Activated CD4-positive, alpha-beta T cell treated with anti-CD3 and anti-CD28 coated beads for 24 hours (primary cell): Measurements from ENCODE around the gene CD177.
"Not testable (repeated sequence)": the region's sequence is repeated elsewhere in the genome, so short reads cannot be mapped to it uniquely, and the experiment has no call there.

Experiments used
- DNase-seq, 2 donors: peaks; one replicate each; pipeline ENCODE4 v3.0.0-alpha.2; 2020; ENCODE audit warnings: low read depth in 2 of 2

Gene CD177

DNA sequence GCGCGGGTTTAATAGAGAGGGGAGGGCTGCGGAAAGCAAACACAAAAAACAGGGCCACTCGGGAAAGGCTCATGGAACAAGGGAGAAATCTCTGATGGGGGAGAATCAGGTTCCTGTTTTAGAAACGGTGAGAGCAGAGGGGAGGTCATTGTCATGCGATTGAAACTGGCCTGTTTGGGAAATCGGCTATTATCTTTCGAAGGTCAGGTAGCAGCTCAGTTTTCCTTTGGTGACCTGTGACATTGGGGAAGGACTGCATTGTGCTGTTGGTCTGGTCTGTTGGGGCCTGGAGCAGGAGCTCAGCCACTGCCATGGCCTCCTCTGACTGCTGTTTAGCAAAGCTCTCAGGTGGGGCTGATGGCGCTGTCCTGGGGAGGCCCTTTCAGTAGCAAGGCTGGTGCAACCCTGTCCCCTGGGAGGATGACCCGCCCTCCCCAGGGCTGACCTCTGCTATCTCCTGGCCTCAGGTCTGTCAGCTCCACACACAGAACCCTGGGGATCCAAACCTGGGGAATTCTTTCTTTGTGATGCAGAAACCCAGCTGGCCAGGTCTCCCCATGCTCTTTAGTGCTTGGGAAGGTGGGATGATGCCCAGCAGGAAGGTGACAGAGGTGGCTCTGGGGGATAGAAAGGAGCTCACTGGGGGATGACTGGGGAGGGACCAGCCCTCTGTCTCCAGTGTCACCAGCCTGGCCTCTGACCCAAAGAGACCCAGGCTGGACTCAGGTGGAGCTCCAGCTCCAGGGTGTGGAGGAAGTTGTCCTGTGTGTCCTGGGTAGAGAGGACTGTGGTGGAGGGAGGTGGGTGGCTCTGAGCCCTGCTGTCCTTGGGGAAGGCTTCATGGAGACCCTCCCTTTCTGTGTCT lies 21.2 kb upstream of the CD177 start:
- DNase-seq, result no peak

DNA sequence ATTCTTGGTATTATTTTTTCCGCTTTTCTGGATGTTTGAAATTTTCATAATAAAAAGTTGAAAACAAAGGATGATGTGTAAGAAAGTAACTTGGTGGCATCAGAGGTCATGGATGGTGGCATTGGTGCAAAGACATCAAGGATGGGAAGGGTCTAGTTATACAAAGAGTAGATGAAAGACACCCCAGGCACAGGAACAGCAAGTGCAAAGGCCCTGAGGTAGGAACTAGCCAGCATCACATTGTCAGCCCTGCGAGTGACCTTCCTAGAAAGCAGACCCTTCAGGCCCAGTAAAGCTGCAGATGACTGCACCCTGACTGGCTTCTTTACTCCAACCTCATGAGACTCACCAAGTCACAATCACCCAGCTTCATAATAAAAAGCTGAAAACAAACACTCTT lies 17.0 kb upstream of the CD177 start:
- not testable (repeated sequence) for DNase-seq

DNA sequence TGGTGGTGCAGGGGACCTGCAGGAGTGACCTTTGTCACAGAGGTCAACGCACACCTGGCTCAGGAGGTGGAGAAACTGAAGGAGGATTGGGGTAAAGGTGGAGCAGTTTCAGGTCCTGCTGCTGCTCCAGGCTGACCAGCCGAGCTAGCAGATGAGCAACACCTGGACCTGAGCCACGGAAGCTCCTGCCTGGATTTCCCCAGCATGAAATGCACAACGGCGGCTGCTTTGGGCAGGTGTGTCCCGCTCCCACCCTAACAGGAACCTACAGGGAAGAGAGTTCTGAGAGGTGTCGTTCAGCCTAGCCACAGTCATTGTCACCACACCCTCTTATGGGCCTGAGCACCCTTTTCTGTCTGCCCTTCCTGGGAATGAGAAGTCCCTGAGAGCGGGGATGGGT lies 15.7 kb upstream of the CD177 start:
- no peak for DNase-seq

DNA sequence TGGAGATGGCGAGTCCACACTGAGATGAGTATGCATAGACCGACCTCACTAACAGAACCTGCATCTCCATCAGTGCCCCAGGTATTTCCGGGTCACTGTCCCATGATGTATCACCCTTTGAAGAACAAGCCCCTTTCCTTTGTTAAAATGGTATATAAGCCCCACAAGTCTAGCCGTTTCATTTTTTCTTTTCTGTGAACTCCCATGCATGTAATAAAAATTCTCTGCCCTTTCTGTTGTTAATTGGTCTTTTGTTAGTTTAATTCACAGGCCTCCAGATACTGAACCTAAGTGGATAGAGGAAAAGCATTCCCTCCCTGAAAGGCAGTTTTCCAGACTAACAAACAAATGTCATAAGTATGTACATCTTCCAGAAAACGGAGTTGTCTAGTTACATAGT lies 15.0 kb upstream of the CD177 start:
- DNase-seq, result no peak

DNA sequence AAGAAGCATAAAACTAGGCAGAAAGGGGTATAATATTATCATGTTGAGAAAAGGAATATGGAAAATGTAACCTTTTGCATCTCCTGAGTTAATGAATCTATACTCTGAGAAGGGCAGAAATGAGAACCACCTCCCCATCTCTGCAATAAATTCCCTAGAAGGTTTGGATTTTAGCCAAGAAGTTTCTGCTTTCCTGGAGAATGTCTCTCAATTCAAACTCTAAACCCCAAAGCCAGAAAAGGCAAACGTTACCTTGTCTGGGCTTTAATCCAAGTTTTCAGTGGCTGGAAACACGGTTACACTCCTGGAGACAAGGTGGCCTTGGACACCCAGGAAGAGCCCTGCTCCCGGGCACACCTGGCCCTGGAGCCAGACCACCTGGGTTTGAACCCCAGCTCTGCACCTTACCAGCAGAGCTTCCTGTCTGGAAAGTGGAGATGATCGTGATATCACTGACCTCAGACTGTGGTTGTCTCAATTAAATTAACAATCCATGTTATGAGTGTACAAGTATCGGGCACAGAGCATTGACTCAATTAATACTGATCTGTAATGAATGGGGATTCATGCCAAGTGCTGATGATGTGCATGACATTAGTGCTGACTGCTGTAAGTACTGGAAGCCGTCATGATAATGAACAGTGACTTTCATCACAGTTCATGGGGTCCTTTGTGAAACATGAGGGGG lies 14.1 kb upstream of the CD177 start:
- not testable (repeated sequence) for DNase-seq

DNA sequence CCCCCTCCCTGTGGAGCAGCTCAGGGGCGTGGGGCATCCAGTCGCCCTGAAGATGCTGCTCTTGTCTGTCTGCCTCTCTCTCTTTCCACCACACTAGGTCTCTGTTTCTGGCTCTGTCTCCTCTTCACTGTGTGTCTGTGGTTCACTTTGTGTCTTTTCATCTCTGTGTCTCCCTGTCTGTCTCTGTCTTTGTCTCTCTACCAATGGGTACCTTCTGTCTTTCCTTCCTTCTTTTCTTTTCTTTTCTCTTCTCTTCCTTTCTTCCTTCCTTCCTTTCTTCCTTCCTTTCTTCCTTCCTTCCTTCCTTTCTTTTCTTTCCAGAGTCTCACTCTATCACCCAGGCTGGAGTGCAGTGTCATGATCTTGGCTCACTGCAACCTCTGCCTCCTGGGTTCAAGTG lies 13.4 kb upstream of the CD177 start:
- not testable (repeated sequence) for DNase-seq

DNA sequence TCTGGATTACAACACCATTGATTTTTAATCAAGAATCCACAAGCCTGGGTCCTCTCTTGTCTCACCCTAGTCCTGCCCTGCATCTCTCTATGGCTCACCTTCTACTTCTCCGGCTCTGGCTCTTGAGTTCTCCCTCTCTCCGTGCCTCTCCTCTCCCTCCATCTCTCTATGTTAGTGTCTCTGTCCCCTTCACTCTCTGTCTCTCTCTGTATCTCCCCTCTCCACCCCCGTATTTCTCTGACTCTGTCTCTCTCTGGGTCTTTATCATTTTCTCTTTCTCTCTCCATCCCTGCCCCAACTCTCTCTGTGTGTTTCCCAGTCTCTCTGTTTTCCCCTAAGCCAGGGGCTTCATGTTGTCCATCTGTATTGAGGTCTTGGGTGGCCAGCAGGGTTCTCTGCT lies 12.4 kb upstream of the CD177 start:
- not testable (repeated sequence) for DNase-seq

DNA sequence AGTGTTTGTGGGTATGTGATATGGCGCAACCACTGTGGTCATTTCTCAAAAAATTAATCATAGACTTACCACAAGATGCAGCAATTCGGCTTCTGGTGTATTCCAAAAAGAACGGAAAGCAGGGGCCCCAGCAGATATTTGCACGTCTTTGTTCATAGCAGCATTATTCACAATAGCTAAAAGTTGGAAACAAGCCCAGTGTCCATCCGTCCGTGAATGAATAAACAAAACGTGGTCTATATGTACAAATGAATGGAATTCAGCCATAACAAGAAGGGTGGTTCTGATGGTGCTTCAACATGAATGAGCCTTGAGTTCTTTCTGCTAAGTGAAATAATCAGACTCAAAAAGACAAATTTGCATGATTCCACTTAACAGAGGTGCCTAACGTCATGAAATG lies 11.4 kb upstream of the CD177 start:
- DNase-seq, result not testable (repeated sequence)

DNA sequence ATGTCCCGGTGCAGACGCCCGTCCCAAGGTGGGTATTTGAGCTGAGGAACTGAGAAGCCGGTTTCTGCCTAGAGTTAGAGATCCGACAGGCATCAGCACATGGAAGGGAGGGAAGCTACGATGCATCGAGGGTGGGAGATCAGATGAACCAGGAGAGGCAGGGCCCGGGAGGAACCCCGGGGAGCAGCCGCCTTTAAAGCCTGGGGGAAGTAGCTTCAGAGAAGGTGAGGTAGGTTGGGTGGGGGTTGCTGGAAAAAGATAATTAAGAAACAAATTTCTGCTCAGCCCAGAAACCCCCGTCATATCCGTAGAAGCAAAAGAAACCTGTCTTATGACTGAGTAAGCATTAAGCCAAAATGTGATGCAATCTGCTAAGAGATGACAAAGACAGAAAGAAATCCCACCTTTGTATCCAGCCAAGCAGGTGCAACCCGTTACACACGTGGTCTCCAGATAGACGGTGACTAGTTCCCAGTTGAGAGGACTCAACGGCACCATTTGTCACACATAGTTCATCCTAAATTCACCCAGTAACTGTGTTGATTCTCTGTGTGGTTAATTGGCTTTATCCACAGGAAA lies 9.1 kb upstream of the CD177 start:
- not testable (repeated sequence) for DNase-seq

DNA sequence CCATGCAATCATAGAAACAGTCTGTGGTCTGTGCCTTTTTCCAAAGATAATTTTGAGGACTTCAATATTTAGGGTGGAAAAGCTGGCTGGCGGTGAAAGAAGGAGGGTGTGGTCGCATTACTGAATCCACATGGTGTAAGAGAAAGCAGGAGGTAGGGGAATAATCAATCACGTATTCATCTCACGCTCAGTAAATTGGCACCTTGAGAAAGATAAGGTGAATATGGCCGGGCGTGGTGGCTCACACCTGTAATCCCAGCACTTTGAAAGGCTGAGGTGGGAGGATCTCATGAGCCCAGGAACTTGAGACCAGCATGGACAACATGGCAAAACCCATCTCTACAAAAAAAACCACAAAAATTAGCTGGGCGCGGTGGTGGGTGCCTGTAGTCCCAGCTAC lies 3.7 kb upstream of the CD177 start:
- DNase-seq, result not testable (repeated sequence)

DNA sequence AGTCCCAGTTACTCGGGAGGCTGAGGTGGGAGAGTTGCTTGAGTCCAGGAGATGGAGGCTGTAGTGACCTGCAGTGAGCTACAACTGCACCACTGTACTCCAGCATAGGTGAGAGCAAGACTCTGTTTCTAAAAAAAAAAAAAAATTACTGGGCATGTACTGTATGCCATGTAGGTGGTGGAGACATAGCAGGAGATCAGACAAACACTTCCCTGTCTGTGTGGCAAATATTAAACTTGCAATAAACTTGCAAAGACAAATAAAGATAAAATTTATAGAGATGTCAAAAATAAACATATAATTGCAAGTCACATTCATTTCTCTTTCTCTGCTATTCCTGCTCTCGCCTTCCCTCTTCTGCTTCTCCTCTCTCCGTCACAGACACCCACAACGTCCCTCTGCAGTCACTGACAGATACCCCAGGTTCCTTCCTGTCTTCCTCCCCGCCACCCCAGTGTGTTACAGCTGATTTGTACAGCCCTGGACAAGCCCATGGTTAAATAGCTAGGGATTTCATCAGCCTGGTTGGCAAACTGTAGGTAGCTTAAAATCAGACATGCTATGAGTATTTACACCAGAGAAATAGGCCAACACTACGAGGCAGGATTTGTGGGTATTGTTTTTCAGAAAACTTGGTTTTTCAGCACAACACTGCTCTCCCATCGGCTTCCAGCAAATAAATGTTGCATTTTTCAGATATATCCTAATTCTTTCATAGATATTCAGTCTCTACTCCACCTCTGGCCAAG lies 1.3 kb upstream of the CD177 start:
- no peak for DNase-seq

DNA sequence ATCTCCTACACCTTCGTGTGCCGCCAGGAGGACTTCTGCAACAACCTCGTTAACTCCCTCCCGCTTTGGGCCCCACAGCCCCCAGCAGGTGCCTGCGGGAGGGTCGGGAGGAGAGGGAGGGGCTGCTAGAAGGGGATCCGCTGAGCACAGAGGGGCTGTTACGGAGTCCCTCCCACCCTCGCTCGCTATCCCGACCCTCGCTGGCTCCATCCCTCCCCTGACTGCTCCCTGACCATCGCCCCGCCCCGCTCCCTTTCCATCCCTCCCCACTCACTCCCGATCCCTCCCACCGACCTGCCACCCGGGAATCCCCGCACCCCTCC lies 780 bp downstream of the CD177 start:
- DNase-seq, result no peak

DNA sequence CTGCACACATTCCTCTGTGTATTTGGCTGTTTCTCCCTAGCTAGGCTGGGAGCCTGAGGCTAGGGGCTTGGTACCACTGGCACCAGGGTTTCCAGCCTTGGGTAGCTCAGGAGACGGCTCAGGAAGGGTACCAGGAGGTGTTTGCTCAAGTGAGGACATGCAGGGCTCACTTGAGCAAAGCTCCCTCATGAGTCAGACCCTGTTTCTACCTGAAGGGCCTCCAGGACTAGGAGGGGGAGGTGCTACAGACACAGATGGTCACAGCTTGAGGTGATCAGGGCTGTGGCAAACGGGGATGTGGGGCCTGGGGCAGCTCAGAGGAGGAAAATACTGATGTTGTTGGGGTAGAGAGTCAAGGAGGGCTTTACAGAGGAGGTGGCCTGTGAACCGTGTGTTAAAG lies 3.3 kb downstream of the CD177 start:
- not testable (repeated sequence) for DNase-seq

DNA sequence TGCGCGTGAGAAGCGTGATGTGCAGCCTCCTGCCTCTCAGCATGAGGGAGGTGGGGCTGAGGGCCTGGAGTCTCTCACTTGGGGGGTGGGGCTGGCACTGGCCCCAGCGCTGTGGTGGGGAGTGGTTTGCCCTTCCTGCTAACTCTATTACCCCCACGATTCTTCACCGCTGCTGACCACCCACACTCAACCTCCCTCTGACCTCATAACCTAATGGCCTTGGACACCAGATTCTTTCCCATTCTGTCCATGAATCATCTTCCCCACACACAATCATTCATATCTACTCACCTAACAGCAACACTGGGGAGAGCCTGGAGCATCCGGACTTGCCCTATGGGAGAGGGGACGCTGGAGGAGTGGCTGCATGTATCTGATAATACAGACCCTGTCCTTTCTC lies 8.7 kb downstream of the CD177 start:
- no peak for DNase-seq

DNA sequence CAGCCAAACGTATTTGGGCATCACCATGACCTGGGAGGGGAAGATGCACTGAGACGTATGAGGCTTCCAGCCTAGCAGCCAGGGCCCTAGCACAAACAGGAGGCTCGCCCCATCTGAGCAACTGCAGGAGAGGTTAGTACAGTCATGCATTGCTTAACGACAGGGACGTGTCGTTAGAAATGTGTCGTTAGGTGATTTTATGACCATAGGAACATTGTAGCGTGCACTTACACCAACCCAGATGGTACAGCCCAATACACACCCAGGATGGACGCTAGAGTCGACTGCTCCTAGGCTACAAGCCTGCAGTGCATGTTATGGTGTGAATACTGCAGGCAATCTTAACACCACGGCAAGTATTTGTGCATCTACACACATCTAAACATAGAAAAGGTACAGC lies 9.3 kb downstream of the CD177 start:
- no peak for DNase-seq

DNA sequence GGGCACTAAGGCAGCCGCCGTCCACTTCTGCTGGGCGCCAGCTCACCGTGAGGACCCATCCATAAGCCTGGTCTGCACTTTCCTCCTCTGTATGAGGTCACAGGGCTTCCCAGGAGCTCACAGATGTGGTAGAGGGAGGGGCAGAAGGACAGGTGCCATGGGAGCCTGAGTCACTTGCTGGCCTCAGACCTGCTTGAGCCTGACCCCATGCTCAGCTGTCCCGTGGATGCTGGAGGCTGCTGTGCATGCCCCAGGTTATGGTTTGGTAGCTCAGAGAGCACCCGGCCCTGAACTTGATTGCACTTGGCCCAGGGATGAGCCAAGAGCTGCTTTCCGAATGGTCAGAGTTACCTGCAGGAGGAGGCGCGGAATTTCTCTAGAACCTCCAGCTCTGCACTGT lies 12.2 kb downstream of the CD177 start:
- DNase-seq, result not testable (repeated sequence)

DNA sequence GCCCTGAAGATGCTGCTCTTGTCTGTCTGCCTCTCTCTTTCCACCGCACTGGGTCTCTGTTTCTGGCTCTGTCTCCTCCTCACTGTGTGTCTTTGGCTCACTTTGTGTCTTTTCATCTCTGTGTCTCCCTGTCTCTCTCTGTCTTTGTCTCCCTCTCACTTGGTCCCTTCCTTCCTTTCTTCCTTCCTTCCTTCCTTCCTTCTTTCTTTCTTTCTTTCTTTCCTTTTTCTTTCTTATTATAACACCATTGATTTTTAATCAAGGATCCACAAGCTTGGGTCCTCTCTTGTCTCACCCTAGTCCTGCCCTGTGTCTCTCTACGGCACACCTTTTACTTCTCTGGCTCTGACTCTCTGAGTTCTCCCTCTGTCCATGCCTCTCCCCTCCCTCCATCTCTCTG lies 14.3 kb downstream of the CD177 start:
- no peak for DNase-seq

DNA sequence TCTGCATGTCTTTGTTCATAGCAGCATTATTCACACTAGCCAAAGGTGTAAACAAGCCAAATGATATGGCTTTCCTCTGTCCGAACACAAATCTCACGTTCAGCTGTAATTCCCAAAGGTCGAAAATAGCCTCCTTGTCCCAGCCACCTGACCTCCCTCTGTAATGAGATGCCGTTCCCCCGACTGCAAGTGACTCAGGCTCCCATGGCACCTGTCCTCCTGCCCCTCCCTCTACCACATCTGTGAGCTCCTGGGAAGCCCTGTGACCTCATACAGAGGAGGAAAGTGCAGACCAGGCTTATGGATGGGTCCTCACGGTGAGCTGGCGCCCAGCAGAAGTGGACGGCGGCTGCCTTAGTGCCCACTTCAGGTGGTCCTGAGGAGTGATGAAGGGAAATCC lies 15.4 kb downstream of the CD177 start:
- DNase-seq, result not testable (repeated sequence)

DNA sequence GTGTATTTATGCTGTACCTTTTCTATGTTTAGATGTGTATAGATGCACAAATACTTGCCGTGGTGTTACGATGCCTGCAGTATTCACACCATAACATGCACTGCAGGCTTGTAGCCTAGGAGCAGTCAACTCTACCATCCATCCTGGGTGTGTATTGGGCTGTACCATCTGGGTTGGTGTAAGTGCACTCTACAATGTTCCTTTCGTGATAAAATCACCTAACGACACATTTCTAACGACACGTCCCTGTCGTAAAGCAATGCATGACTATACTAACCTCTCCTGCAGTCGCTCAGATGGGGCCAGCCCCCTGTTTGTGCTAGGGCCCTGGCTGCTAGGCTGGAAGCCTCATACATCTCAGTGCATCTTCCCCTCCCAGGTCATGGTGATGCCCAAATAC lies 18.4 kb downstream of the CD177 start:
- DNase-seq, result no peak

DNA sequence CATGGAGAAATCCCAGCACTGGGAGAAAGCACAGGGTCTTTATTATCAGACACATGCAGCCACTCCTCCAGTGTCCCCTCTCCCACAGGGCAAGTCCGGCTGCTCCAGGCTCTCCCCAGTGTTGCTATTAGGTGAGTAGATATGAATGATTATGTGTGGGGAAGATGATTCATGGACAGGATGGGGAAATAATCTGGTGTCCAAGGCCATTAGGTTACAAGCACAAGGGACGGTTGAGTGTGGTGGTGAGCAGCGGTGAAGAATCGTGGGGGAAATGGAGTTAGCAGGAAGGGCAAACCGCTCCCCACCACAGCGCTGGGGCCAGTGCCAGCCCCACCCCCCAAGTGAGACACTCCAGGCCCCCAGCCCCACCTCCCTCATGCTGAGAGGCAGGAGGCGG lies 19.0 kb downstream of the CD177 start:
- DNase-seq, result no peak

DNA sequence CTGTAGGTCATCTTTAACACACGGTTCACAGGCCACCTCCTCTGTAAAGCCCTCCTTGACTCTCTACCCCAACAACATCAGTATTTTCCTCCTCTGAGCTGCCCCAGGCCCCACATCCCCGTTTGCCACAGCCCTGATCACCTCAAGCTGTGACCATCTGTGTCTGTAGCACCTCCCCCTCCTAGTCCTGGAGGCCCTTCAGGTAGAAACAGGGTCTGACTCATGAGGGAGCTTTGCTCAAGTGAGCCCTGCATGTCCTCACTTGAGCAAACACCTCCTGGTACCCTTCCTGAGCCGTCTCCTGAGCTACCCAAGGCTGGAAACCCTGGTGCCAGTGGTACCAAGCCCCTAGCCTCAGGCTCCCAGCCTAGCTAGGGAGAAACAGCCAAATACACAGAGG lies 24.1 kb downstream of the CD177 start:
- DNase-seq, result not testable (repeated sequence)

DNA sequence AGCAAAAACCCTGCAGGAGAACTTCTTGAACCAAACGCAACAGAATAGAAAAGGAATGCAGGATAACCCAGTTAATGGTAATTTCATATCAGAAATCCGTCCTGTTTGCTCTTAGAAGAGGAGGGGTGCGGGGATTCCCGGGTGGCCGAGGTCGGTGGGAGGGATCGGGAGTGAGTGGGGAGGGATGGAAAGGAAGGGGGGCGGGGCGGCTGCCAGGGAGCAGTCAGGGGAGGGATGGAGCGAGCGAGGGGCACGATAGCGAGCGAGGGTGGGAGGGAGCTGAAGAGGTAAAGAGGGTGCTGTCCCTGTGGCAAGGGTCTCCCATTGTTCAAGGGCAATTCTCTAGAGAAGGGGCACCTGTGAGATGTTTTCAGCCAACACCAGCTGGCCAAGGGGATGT lies 26.5 kb downstream of the CD177 start:
- no peak for DNase-seq
